Spleen (tissue), 11 donors: ENCODE measurements around the gene MIA3. TPM values are rescaled to one million over a fixed set of nuclear protein-coding genes. Genes with fewer than 3 reads are reported as not detected.
"Not testable (repeated sequence)": the region's sequence is repeated elsewhere in the genome, so short reads cannot be mapped to it uniquely, and the experiment has no call there.

Source experiments
- DNase-seq: peaks from one replicate; pipeline ENCODE4 v3.0.0-alpha.2; 2020
- H3K27ac ChIP-seq, 8 donors: fragments of 200-600 bp; sonication (generic) in 7 of 8; 1 replicate in 4 of 8; 2 replicates in 4 of 8; pipeline versions ENCODE4 v1.5.0 to v1.8.0; 2016 to 2021; ENCODE audit warnings: inconsistent platforms in 4 of 8, mild to moderate bottlenecking in 4 of 8, moderate library complexity in 1 of 8
- H3K27me3 ChIP-seq, 7 donors: fragments of 200-600 bp; sonication (generic) in 6 of 7; replicated peaks in 1 of 7; 1 replicate in 4 of 7; 2 replicates in 3 of 7; pipeline versions ENCODE4 v1.5.0 to v1.8.0; 2016 to 2021; ENCODE audit warnings: inconsistent platforms in 3 of 7, mild to moderate bottlenecking in 1 of 7
- H3K36me3 ChIP-seq, 6 donors: fragments of 200-600 bp; sonication (generic) in 5 of 6; 1 replicate in 4 of 6; 2 replicates in 2 of 6; pipeline versions ENCODE4 v1.5.0 to v1.8.0; 2016 to 2021; ENCODE audit warnings: inconsistent platforms in 2 of 6
- H3K4me1 ChIP-seq, 6 donors: fragments of 200-600 bp; sonication (generic) in 5 of 6; 1 replicate in 3 of 6; 2 replicates in 3 of 6; pipeline versions ENCODE4 v1.5.0 to v1.8.0; 2016 to 2021; ENCODE audit warnings: inconsistent platforms in 3 of 6
- H3K4me3 ChIP-seq, 8 donors: fragments of 200-600 bp; sonication (generic) in 7 of 8; 1 replicate in 4 of 8; 2 replicates in 4 of 8; pipeline versions ENCODE4 v1.5.0 to v1.8.0; 2016 to 2021; ENCODE audit warnings: inconsistent platforms in 4 of 8, mild to moderate bottlenecking in 4 of 8, moderate library complexity in 2 of 8
- H3K9me3 ChIP-seq, 8 donors: fragments of 200-600 bp; sonication (generic) in 7 of 8; 1 replicate in 4 of 8; 2 replicates in 4 of 8; pipeline versions ENCODE4 v1.5.0 to v1.8.0; 2016 to 2021; ENCODE audit warnings: inconsistent platforms in 4 of 8
- POLR2A ChIP-seq, 3 donors: fragments of 450-650 bp; IDR thresholded peaks; one replicate each; pipeline ENCODE4 v1.5.1; 2017; ENCODE audit warnings: antibody characterized with exemption in 3 of 3, mild to moderate bottlenecking in 1 of 3
- POLR2AphosphoS5 ChIP-seq, 3 donors: sonication (generic); formaldehyde crosslinking; IDR thresholded peaks; one replicate each; pipeline ENCODE4 v1.5.1; 2017; ENCODE audit warnings: antibody characterized with exemption in 3 of 3
- WGBS, 5 donors: extraction: QIAGEN DNeasy Blood & Tissue Kit in 3 of 5; methylation state at CpG; one replicate each; pipeline versions ENCODE4 v1.1.5 to v1.1.7; 2013 to 2018; 5-methylcytosine and 5-hydroxymethylcytosine counted together
- intact Hi-C: fragments of 100-400 bp; cut with DNase I; formaldehyde crosslinking; loops from one replicate; pipeline ENCODE4 v1.15.0; 2023; ENCODE audit warnings: low total_unique reads
- polyA plus RNA-seq, 3 donors: library from polyadenylated mRNA; stranded (reverse); fragments of 200-250 nt; gene quantifications; one replicate each; pipeline ENCODE4 v1.2.1, GENCODE V29; 2013
- total RNA-seq, 7 donors: library from RNA; depleted of rRNA in 3 of 7; stranded (reverse); fragments of >200 nt in 3 of 7; fragmentation: NEBNext Ultra II Directional in 4 of 7; extraction: Animal tissue kit (Norgen Biotek cat#: 25700) in 4 of 7; gene quantifications; one replicate each; pipeline versions ENCODE4 v1.1.0 to v1.2.1, GENCODE V29; 2016 to 2021
- TF ChIP-seq, protein P1 (sequence below), 11 experiments: fragments of 200-600 bp in 7 of 11; fragments of 450-650 bp in 4 of 11; sonication (generic) in 4 of 11; IDR thresholded peaks in 8 of 11; conservative IDR thresholded peaks in 3 of 11; 1 replicate in 7 of 11; 2 replicates in 4 of 11; pipeline versions ENCODE4 v1.4.0 to v1.8.0; 2016 to 2021; ENCODE audit warnings: antibody characterized with exemption in 11 of 11, inconsistent platforms in 4 of 11, mild to moderate bottlenecking in 1 of 11
- donor health status: healthy with polysubstance abuse.
- donor health status: DM: no; HTN: no; CAD: no; lungs with moderate emphysema.
- donor health status: DM: no; HTN: no; CAD: no.
- donor health status: Bipolar disorder and iron deficiency.
- donor health status: healthy.
- donor health status: DM: no; HTN: no; CAD: no.
- donor health status: DM: yes; HTN: yes; CAD: no.

MIA3 gene
- total and polyA plus RNA-seq, 10 donors: 25.4 to 68.8 (median 51.7) TPM

DNA sequence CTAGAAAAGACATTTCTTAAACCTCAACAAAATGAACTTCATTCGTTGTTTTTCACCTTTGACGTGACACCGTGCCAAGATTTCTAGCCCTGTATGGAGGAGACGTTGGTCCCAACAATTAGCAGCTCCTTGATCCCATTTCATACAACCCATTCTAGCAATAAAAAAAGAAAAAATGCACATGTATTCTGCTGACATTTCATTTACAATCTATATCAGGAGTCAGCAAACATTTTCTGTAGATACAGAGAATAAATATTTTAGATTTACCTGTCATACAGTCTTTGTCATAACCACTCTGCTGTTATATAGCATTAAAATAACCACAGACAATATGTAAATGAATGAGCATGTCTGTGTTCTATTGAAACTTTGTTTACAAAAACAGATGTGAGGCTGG lies 21.2 kb upstream of the MIA3 start:
- Histone ChIP-seq H3K36me3 (no peaks in the 10 kb centered on the region), H3K4me1 (no peaks in the 10 kb centered on the region), H3K9me3 (no peaks in the 10 kb centered on the region), H3K4me3 (no peak overlapping the region), H3K27ac (no peak overlapping the region), H3K27me3 (no peaks in the 10 kb centered on the region)
- DNase-seq: no peak
- 87 to 96% (median 92%) methylated on average over 4 of the region's 4 CpGs for WGBS, 5 donors
- no peak for TF ChIP-seq POLR2A (IDR thresholded peaks at IDR 0.05)
- intact Hi-C loops: no loop called here

DNA sequence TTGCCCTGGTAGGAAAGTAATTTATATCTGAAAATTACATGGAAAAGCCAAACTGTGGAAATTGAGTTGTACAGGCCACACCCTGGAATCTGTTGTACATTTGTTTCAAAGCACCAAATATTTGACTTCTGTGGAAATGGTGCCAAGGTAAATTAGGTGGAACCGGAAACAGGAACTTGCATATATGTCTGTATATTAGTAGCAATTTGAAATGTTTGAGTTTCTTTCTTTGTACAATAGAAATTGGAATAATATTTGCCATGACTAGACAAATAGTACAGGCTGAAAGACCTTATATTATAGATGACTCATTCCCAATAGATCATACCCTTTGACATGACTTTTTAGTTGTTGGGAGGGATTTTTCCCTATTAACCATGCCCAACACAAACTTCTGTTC lies 17.6 kb upstream of the MIA3 start:
- no peak for DNase-seq
- H3K4me1 ChIP-seq: no peaks in the 10 kb centered on the region
- intact Hi-C loops: no loop called here
- H3K36me3 ChIP-seq: no peaks in the 10 kb centered on the region
- no peak overlapping the region for H3K27ac ChIP-seq
- no peaks in the 10 kb centered on the region for H3K27me3 ChIP-seq
- H3K9me3 ChIP-seq: no peaks in the 10 kb centered on the region
- no peak overlapping the region for H3K4me3 ChIP-seq
- WGBS, 5 donors: 74 to 87% (median 77%) methylated on average over 1 of the region's 1 CpG
- TF ChIP-seq POLR2A (IDR thresholded peaks at IDR 0.05) (no peak), POLR2AphosphoS5 (IDR thresholded peaks at IDR 0.05) (no peak)
- TF ChIP-seq, protein P1, sequence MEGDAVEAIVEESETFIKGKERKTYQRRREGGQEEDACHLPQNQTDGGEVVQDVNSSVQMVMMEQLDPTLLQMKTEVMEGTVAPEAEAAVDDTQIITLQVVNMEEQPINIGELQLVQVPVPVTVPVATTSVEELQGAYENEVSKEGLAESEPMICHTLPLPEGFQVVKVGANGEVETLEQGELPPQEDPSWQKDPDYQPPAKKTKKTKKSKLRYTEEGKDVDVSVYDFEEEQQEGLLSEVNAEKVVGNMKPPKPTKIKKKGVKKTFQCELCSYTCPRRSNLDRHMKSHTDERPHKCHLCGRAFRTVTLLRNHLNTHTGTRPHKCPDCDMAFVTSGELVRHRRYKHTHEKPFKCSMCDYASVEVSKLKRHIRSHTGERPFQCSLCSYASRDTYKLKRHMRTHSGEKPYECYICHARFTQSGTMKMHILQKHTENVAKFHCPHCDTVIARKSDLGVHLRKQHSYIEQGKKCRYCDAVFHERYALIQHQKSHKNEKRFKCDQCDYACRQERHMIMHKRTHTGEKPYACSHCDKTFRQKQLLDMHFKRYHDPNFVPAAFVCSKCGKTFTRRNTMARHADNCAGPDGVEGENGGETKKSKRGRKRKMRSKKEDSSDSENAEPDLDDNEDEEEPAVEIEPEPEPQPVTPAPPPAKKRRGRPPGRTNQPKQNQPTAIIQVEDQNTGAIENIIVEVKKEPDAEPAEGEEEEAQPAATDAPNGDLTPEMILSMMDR (IDR thresholded peaks at IDR 0.05 in 8 of 11, conservative IDR thresholded peaks at IDR 0.05 in 3 of 11): no peak

DNA sequence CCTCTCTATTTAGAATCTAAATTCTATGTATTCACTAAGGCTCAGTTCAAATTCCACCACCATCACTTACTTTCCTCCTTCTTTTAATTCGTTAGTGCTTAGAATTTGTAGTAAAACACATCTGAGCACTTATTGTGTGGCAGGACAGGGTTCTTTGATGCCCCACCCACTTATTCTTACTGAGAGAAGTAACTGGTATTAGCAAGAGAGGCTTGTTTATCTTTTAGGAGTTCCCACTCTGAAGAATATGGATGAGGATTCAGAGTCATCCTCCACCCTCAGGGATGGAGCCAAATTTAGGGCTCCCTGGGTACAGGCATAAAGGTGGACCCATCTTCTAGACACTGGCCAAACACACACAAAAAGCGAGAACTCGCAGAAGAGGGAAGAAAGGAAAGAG lies 16.6 kb upstream of the MIA3 start:
- DNase-seq: no peak
- WGBS, 5 donors: 70 to 89% (median 81%) methylated on average over 3 of the region's 3 CpGs
- Histone ChIP-seq H3K27ac (no peak overlapping the region), H3K4me1 (no peaks in the 10 kb centered on the region), H3K27me3 (no peaks in the 10 kb centered on the region), H3K4me3 (no peak overlapping the region), H3K9me3 (no peaks in the 10 kb centered on the region), H3K36me3 (no peaks in the 10 kb centered on the region)
- intact Hi-C loops: no loop called here
- TF ChIP-seq POLR2AphosphoS5 (IDR thresholded peaks at IDR 0.05) (no peak), POLR2A (IDR thresholded peaks at IDR 0.05) (no peak)
- TF ChIP-seq, protein P1 (IDR thresholded peaks at IDR 0.05 in 8 of 11, conservative IDR thresholded peaks at IDR 0.05 in 3 of 11): no peak

DNA sequence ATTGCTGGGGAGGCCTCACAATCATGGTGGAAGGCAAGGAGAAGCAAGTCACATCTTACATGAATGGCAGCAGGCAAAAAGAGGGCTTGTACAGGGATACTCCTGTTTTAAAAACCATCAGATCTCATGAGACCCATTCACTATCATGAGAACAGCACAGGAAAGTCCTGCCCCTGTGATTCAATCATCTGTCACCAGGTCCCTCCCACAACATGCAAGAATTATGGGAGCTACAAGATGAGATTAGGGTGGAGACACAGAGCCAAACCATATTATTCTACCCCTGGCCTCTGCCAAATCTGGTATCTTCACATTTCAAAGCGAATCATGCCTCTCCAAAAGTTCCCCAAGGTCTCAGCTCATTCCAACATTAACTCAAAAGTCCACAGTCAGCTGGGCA lies 11.1 kb upstream of the MIA3 start:
- intact Hi-C loops: no loop called here
- no peak overlapping the region for H3K4me3 ChIP-seq
- peaks cover 0 to 7% (median 0%) of the 10 kb centered on the region in 8 donors for H3K9me3 ChIP-seq
- TF ChIP-seq POLR2AphosphoS5 (IDR thresholded peaks at IDR 0.05) (no peak), POLR2A (IDR thresholded peaks at IDR 0.05) (no peak)
- TF ChIP-seq, protein P1 (IDR thresholded peaks at IDR 0.05 in 8 of 11, conservative IDR thresholded peaks at IDR 0.05 in 3 of 11): no peak
- no peak for DNase-seq
- H3K4me1 ChIP-seq: no peaks in the 10 kb centered on the region
- no peaks in the 10 kb centered on the region for H3K36me3 ChIP-seq
- no peaks in the 10 kb centered on the region for H3K27me3 ChIP-seq
- WGBS, 5 donors: 77 to 93% (median 92%) methylated on average over 1 of the region's 1 CpG
- H3K27ac ChIP-seq: no peak overlapping the region

DNA sequence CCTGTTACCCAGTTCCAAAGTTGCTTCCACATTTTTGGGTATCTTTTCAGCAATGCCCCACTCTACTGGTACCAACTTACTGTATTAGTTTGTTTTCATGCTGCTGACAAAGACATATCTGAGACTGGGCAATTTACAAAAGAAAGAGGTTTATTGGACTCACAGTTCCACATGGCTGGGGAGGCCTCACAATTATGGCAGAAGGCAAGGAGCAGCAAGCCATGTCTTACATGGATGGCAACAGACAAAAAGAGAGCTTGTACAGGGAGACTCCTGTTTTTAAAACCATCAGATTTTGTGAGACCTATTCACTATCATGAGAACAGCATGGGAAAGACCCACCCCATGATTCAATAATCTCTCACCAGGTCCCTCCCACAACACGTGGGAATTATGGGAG lies 8.8 kb upstream of the MIA3 start:
- H3K27me3 ChIP-seq, intact Hi-C loops, H3K4me1 ChIP-seq, H3K36me3 ChIP-seq, H3K27ac ChIP-seq, H3K4me3 ChIP-seq, DNase-seq, H3K9me3 ChIP-seq: not testable (repeated sequence)
- WGBS, 5 donors: 45 to 65% (median 63%) methylated on average over 1 of the region's 1 CpG
